T-helper 17 cell (primary cell): ENCODE measurements around the gene MTOR. TPM values are rescaled to one million over a fixed set of nuclear protein-coding genes. Genes with fewer than 3 reads are reported as not detected.
"Not testable (repeated sequence)": the region's sequence is repeated elsewhere in the genome, so short reads cannot be mapped to it uniquely, and the experiment has no call there.

Experiments
- ATAC-seq: fragments of 150-1000 bp; cut with Tn5 transposase; 2 replicates; pipeline ENCODE4 v1.10.0; 2021; ENCODE audit warnings: mild to moderate bottlenecking, moderate library complexity
- DNase-seq, 3 donors: peaks; one replicate each; pipeline versions ENCODE4 v3.0.0 to v3.0.0-alpha.2; 2020 to 2021
- H3K9me3 ChIP-seq: one replicate; pipeline ENCODE4 v1.7.0; 2013; ENCODE audit warnings: low read length, mild to moderate bottlenecking; ENCODE audit not compliant: control insufficient read depth, poor library complexity, severe bottlenecking
- H3K27ac Mint-ChIP-seq: one replicate; pipeline ENCODE4 v1.8.0; 2022; ENCODE audit warnings: mild to moderate bottlenecking, moderate library complexity, mixed read lengths
- H3K27me3 Mint-ChIP-seq: one replicate; pipeline ENCODE4 v1.8.0; 2022; ENCODE audit warnings: mixed read lengths
- H3K36me3 Mint-ChIP-seq: one replicate; pipeline ENCODE4 v1.8.0; 2022; ENCODE audit warnings: low read depth, mixed read lengths
- H3K4me1 Mint-ChIP-seq: one replicate; pipeline ENCODE4 v1.8.0; 2022; ENCODE audit warnings: mild to moderate bottlenecking, mixed read lengths
- H3K4me3 Mint-ChIP-seq: one replicate; pipeline ENCODE4 v1.8.0; 2022; ENCODE audit warnings: mild to moderate bottlenecking, moderate library complexity, mixed read lengths
- total RNA-seq, 4 donors: library from RNA in 2 of 4; stranded (reverse) in 2 of 4; gene quantifications; one replicate each; pipeline ENCODE4 v1.2.3 and lab custom pipeline; 2022 to 2026

The MTOR gene
- 10 to 100 TPM; 47.3 to 50.0 TPM for total RNA-seq
- 154 to 210 reads per million in 2 donors for total RNA-seq (lab: John Stamatoyannopoulos, UW)

DNA sequence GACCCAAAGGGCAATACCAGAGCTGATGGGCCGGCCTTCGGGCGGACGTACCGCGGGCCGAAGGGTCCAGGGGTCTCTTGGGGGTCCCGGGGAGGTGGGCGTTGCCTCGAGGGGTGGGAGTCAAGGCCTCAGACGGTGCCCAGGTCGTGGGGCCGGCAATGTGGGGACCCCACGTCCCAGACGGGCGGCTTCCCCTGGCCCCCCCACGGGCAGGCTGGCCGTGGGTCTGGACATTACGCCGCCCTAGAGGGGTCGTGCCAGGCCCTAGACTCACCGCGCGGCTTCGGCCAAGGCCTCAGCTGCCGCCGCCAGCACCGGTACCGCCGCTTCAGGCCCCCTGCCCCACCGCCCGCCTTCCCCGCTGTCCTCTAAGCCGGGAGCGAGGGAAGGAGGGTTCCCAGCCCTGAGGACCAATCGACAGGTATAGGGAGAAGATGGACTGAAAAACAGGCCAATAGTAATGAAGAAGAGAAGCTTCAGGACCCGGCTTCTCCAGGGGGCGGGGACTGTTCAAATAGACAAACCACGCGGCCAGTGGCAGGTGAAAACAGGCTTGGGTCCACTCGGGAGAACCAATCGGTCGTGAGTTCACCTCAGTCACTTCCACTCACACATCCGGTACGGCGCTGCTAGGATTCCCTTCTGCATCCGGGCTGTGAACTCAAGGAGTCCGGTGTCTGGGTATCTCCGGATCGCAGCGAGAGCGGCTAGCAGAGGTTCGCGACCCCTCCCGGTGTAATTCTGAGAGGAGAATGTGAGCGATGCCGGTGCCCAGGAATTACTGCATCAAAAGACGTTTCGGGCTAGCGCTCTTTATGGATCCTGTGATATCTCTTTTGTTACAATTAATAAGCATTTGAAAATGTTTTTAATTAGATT, at the start of gene MTOR:
Gene MTOR, minus strand, starts transcription at position 381 of the 879 bp plus-strand sequence. CDS start 3,142 bp downstream, outside the sequence.
- peaks cover 12% of the 10 kb centered on the region for H3K4me1 Mint-ChIP-seq
- H3K9me3 ChIP-seq = no peaks in the 10 kb centered on the region
- no peaks in the 10 kb centered on the region for H3K27me3 Mint-ChIP-seq
- peak within 1 kb of the TSS; percentile 97 for H3K4me3 Mint-ChIP-seq
- no peaks in the 10 kb centered on the region for H3K36me3 Mint-ChIP-seq
- DNase-seq (peak; percentile 89 to 95 (median 91)), ATAC-seq (peak; percentile 97)
- H3K27ac Mint-ChIP-seq = peak within 1 kb of the TSS; percentile 91

DNA sequence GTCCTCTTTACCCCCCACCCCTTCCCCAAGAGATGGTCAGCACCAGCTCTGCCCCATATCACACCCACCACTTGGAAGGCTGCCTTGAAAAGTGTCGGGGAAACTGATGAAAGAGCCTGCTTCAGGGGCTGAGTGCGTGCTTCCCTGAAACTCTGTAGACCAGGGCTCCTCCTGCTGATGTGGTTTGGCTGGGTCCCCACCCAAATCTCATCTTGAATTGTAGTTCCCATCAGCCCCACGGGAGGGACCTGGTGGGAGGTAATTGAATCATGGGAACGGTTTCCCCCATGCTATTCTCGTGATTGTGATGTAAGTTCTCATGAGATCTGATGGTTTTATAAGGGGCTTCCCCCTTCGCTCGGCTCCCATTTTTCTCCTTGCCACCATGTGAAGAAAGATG, 47.0 kb upstream of the MTOR start:
- peaks cover 6% of the 10 kb centered on the region for H3K4me1 Mint-ChIP-seq
- H3K36me3 Mint-ChIP-seq = peaks cover 3% of the 10 kb centered on the region
- H3K9me3 ChIP-seq = no peaks in the 10 kb centered on the region
- ATAC-seq (no peak), DNase-seq (no peak)
- H3K27me3 Mint-ChIP-seq = peaks cover 6% of the 10 kb centered on the region
- no peak overlapping the region for H3K4me3 Mint-ChIP-seq
- H3K27ac Mint-ChIP-seq = peak overlapping the region; percentile 41

DNA sequence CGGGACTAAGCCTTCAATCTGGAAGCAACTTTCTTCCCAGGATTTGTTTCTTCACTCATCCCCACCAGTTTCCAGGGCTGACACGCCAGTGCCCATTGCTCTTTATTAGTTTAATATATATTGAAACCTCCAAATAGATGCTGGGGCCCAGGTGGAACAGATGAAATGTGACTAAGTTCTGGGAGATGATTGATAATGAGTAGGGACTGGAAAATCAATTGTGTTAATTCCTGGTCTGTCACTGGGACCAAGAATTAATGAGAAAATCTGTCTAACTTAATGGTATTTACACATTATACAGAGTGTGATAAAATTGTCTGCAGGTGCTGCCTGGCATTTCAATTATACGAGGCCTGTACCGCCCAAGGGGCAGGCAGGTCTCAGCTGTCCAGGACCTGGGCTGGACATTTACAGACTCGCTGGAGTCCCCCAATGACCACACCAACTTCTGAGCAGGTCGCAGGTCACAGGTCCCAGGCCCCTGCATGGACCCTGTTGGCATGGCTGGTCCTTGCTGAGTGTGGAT, 46.4 kb upstream of the MTOR start:
- peaks cover 6% of the 10 kb centered on the region for H3K4me1 Mint-ChIP-seq
- H3K36me3 Mint-ChIP-seq = peaks cover 3% of the 10 kb centered on the region
- DNase-seq = no peak
- no peak overlapping the region for H3K4me3 Mint-ChIP-seq
- no peak for ATAC-seq
- no peak overlapping the region for H3K27ac Mint-ChIP-seq
- H3K9me3 ChIP-seq = no peaks in the 10 kb centered on the region
- H3K27me3 Mint-ChIP-seq = peaks cover 6% of the 10 kb centered on the region

DNA sequence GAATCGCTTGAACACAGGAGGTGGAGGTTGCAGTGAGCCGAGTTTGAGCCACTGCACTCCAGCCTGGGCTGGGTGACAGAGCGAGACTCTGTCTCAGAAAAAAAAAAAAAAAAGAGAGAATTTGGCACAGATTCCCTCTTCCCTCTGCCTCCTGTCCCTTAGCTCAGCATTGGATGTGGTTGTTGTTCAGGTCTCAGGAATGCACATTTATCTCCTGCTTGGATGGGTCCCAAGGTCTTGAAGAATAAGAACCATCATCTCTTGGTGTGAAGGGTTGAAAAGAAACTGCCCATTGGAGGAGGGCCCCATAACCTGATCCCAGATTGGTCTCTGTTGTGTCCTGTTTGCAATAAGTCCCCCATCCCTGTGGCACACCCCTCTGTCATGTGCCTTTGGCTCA, 45.5 kb upstream of the MTOR start:
- ATAC-seq (no peak), DNase-seq (no peak)
- H3K9me3 ChIP-seq = no peaks in the 10 kb centered on the region
- H3K27me3 Mint-ChIP-seq = peaks cover 6% of the 10 kb centered on the region
- no peak overlapping the region for H3K4me3 Mint-ChIP-seq
- H3K4me1 Mint-ChIP-seq = peaks cover 6% of the 10 kb centered on the region
- H3K36me3 Mint-ChIP-seq = peaks cover 3% of the 10 kb centered on the region
- no peak overlapping the region for H3K27ac Mint-ChIP-seq

DNA sequence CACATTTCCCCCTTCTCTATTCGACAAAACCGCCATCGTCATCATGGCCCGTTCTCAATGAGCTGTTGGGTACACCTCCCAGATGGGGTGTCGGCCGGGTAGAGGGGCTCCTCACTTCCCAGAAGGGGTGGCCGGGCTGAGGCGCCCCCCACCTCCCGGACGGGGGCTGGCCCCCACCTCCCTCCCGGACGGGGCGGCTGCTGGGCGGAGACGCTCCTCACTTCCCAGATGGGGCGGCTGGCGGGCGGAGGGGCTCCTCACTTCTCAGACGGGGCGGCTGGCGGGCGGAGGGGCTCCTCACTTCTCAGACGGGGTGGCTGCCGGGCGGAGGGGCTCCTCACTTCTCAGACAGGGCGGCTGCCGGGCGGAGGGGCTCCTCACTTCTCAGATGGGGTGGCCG, 43.2 kb upstream of the MTOR start:
- not testable (repeated sequence) for H3K36me3 Mint-ChIP-seq, H3K4me3 Mint-ChIP-seq, H3K4me1 Mint-ChIP-seq, H3K27me3 Mint-ChIP-seq, ATAC-seq, H3K9me3 ChIP-seq, DNase-seq, H3K27ac Mint-ChIP-seq

DNA sequence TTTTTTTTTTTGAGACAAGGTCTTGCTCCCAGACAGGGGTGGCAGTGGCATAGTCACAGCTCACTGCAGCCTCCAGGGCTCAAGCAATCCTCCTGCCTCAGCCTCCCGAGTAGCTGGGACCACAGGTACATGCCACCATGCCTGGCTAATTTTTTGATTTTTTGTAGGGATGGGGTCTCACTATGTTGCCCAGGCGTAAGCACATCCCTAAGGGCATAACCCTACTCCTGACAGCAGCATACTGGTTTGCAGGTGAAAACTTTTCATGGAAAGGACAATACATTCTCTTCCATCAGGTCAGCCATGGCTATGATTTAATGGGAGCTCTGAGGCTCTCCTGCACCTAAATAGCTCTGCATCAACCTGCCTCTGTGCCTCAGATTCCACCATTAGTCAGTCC, 40.0 kb upstream of the MTOR start:
- Mint-ChIP-seq H3K27me3 (no peaks in the 10 kb centered on the region), H3K4me1 (peaks cover 4% of the 10 kb centered on the region), H3K36me3 (no peaks in the 10 kb centered on the region), H3K4me3 (no peak overlapping the region), H3K27ac (no peak overlapping the region)
- H3K9me3 ChIP-seq = no peaks in the 10 kb centered on the region
- DNase-seq (no peak), ATAC-seq (no peak)

DNA sequence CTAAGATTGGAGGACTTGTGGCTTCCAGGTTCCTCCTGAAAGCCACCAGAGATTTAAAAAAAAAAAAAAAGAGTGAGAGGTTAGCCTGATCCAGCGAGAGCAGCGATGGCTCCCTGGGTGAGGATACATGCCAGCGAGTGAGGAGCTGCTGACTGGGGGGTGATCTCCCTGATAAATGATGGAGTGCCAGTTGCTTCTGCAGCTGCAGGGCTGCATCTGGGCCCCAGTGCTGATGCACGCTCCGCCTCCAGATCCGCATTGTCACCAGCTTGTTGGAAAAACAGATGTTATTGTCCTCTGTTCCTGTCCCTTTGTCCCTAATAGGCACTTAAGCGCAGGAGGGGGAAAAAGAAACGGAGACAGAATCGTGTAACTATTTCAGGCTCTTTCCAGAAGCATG, 39.2 kb upstream of the MTOR start:
- Mint-ChIP-seq H3K36me3 (no peaks in the 10 kb centered on the region), H3K4me3 (no peak overlapping the region), H3K27ac (no peak overlapping the region), H3K4me1 (peaks cover 6% of the 10 kb centered on the region), H3K27me3 (no peaks in the 10 kb centered on the region)
- H3K9me3 ChIP-seq = no peaks in the 10 kb centered on the region
- DNase-seq (no peak), ATAC-seq (no peak)

DNA sequence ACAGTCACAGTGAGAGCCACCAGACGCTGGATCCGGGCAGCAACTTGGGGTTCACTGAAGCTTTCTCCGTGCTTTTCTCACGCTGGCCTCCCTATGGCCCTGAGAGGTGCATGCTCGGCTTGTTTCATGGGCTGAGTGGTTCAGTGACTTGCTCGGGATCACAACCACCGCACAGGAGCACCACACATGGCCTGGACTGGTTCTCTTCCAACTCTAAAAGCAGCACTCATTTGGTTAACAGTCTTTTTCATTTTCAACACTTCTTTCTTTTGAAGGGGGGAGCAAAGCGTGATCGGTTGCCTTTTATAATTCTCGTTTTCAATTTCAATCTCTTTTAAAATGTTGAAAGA, 36.8 kb upstream of the MTOR start:
- H3K36me3 Mint-ChIP-seq = peaks cover 2% of the 10 kb centered on the region
- no peaks in the 10 kb centered on the region for H3K27me3 Mint-ChIP-seq
- peak overlapping the region; percentile 27 for H3K27ac Mint-ChIP-seq
- H3K9me3 ChIP-seq = no peaks in the 10 kb centered on the region
- ATAC-seq (no peak), DNase-seq (no peak)
- H3K4me3 Mint-ChIP-seq = no peak overlapping the region
- peaks cover 15% of the 10 kb centered on the region for H3K4me1 Mint-ChIP-seq

DNA sequence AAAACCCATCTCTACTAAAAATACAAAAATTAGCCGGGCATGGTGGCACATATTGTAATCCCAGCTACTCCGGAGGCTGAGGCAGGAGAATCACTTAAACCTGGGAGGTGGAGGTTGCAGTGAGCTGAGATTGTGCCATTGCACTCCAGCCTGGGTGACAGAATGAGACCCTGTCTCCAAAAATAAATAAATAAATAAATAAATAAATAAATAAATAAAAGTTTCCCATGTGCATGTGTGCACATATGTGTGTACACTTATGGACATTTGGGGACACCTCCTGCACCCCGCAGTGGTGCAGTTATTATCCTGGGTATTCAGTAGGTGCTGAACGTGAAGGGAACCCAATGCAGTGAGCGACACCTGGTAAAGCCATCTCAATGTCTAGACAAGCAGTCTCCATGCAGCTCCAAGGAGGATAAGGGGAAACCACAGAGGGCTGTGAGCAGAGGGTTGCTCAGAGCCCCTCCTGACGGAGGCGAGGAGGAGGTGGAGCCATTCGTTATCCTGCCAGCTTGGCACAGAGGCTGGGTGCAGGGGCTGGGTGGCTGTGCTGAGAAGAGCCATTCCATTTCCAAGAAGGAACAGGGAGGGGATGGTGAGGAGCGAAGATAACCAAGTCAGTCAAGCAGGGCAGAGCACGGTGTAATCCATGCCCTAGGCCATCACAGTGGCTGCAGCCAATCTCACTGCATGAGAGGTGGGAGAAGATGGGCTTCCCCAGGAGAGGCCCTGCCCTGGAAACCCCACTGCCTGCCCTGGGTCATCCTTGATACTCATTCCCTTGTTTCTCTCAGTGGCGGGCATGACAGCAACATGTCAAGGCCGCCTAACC, 36.3 kb upstream of the MTOR start:
- peaks cover 2% of the 10 kb centered on the region for H3K36me3 Mint-ChIP-seq
- no peaks in the 10 kb centered on the region for H3K9me3 ChIP-seq
- DNase-seq = no peak
- no peak for ATAC-seq
- H3K4me1 Mint-ChIP-seq = peaks cover 15% of the 10 kb centered on the region
- no peaks in the 10 kb centered on the region for H3K27me3 Mint-ChIP-seq
- H3K27ac Mint-ChIP-seq = peak overlapping the region; percentile 27
- peak overlapping the region; percentile 31 for H3K4me3 Mint-ChIP-seq

DNA sequence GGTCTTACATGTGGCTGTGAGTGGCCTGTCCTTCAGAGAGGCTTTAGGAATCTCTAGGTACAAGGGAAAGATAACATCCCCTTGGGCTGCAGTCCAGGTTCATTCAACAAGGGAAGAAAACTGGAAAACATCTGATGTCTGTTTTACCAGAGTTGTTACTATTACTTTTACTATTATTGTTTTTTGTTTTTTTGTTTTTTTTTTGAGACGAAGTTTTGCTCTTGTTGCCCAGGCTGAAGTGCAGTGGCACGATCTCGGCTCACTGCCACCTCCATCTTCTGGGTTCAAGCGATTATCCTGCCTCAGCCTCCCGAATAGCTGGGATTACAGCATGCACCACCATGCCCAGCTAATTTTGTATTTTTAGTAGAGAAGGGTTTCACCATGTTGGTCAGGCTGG, 35.4 kb upstream of the MTOR start:
- H3K27ac Mint-ChIP-seq, H3K27me3 Mint-ChIP-seq, H3K36me3 Mint-ChIP-seq, DNase-seq, H3K9me3 ChIP-seq, ATAC-seq, H3K4me3 Mint-ChIP-seq: not testable (repeated sequence)
- H3K4me1 Mint-ChIP-seq = peaks cover 16% of the 10 kb centered on the region

DNA sequence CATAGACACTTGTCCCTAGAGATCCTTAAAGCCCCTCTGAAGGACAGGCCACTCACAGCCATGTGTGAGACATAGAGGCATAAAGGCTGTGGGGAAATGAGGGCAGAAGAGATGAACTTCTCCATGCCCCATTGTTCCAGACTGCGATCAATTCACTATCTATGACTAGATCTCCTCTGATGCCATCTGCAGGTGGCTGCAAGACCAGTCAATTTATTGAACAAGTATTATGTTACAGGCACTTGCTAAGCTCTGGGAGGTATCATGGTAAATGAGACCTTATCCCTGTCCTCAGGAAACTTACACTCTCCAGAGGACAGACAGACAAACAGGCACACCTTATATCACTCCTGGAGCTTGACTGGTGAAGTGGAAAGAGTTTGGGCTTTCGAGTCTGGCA, 33.6 kb upstream of the MTOR start:
- Mint-ChIP-seq H3K27ac (no peak overlapping the region), H3K36me3 (peaks cover 2% of the 10 kb centered on the region), H3K4me1 (peaks cover 32% of the 10 kb centered on the region), H3K4me3 (no peak overlapping the region), H3K27me3 (no peaks in the 10 kb centered on the region)
- H3K9me3 ChIP-seq = no peaks in the 10 kb centered on the region
- DNase-seq (no peak), ATAC-seq (peak; percentile 42)

DNA sequence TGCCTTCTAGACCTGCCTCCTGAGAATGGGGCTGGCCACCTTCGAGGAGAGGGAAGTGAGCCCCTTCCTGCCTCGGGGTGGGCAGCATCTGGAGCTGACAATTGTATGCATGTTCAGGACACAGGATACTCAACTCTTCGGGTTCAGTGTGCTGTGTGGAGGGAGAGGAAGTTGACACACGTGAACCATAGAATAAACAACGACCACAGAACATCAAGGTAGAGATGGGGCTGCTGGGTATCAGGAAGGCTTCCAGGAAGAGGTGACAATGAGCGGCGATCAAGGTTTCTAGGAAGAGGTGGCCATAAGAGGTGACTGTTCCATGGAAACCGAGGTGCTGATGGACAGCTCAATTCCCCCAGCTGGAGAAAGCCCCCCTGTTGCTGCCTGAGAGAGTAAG, 32.6 kb upstream of the MTOR start:
- ATAC-seq = peak; percentile 65
- Mint-ChIP-seq H3K36me3 (peaks cover 2% of the 10 kb centered on the region), H3K4me3 (peak overlapping the region; percentile 39), H3K27ac (peak overlapping the region; percentile 93), H3K27me3 (no peaks in the 10 kb centered on the region), H3K4me1 (peaks cover 38% of the 10 kb centered on the region)
- no peaks in the 10 kb centered on the region for H3K9me3 ChIP-seq
- DNase-seq = no peak

DNA sequence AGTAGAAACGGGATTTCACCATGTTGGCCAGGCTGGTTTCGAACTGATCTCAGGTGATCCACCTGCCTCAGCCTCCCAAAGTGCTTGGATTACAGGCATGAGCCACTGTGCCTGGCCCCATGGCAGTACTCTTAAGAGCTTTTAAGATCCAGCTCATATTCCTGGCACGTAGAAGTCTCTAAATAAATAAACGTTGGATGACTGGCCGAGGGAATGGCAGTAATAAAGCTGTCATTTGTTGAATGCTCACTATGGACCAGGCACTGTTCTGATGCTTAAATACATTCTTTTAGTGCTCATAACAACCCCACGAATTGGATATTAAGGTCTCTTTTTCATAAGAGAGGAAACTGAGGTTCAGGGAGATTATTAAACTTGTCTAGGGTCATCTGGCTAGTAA, 31.5 kb upstream of the MTOR start:
- ATAC-seq (no peak), DNase-seq (no peak)
- no peaks in the 10 kb centered on the region for H3K9me3 ChIP-seq
- peak overlapping the region; percentile 65 for H3K27ac Mint-ChIP-seq
- H3K27me3 Mint-ChIP-seq = no peaks in the 10 kb centered on the region
- H3K36me3 Mint-ChIP-seq = peaks cover 5% of the 10 kb centered on the region
- peaks cover 36% of the 10 kb centered on the region for H3K4me1 Mint-ChIP-seq
- H3K4me3 Mint-ChIP-seq = no peak overlapping the region
